Spinal cord (tissue), 10 donors: Measurements from ENCODE around the gene NPAS3. TPM values are rescaled to one million over a fixed set of nuclear protein-coding genes. Genes with fewer than 3 reads are reported as not detected.

Source experiments
- DNase-seq, 6 donors: peaks; one replicate each; pipeline versions ENCODE4 v3.0.0 to v3.0.0-alpha.2; 2013 to 2015; ENCODE audit warnings: low spot score in 6 of 6, low read depth in 4 of 6
- H3K27ac ChIP-seq: one replicate; pipeline ENCODE4 v1.5.1; 2013; ENCODE audit warnings: low read depth, low read length, control low read depth
- H3K27me3 ChIP-seq: one replicate; pipeline ENCODE4 v1.6.1; 2013; ENCODE audit warnings: low read length; ENCODE audit not compliant: control insufficient read depth, insufficient read depth
- H3K36me3 ChIP-seq: one replicate; pipeline ENCODE4 v1.6.1; 2013; ENCODE audit warnings: low read length; ENCODE audit not compliant: control insufficient read depth, insufficient read depth
- H3K4me1 ChIP-seq: one replicate; pipeline ENCODE4 v1.6.1; 2013; ENCODE audit warnings: low read length; ENCODE audit not compliant: control insufficient read depth, insufficient read depth
- H3K4me3 ChIP-seq: one replicate; pipeline ENCODE4 v1.5.1; 2013; ENCODE audit warnings: low read depth, low read length, control low read depth
- H3K9me3 ChIP-seq: one replicate; pipeline ENCODE4 v1.6.1; 2013; ENCODE audit warnings: low read length; ENCODE audit not compliant: control insufficient read depth, insufficient read depth
- WGBS: methylation state at CpG from one replicate; pipeline ENCODE4 v1.1.5; 2013; ENCODE audit warnings: missing lambda C conversion rate; ENCODE audit not compliant: insufficient coverage; 5-methylcytosine and 5-hydroxymethylcytosine counted together
- polyA plus RNA-seq, 2 donors: library from polyadenylated mRNA; unstranded; fragments of 120-200 nt; gene quantifications; one replicate each; pipeline ENCODE4 v1.2.1, GENCODE V29; 2013; ENCODE audit not compliant: insufficient read length in 2 of 2
- total RNA-seq, 2 donors: library from RNA; depleted of rRNA in 1 of 2; stranded (reverse); fragments of 120-200 nt in 1 of 2; fragments of >200 nt in 1 of 2; gene quantifications; one replicate each; pipeline versions ENCODE4 v1.2.3 to v1.2.4, GENCODE V29; 2013 to 2014
- donor health status: healthy.

Gene NPAS3
- total and polyA plus RNA-seq, 4 donors, result 23.2 to 77.3 (median 50.8) TPM

- WGBS, result 73% methylated on average over 3 of the region's 6 CpGs
- DNase-seq, result no peak
These were observed 123.1 kb downstream of the NPAS3 start for GRCh38 chr14:33061667-33062325.

GRCh38 chr14:33062476-33062875, 123.8 kb downstream of the NPAS3 start:
- Histone ChIP-seq H3K4me3 (no peak overlapping the region), H3K27ac (no peak overlapping the region), H3K9me3 (no peaks in the 10 kb centered on the region), H3K4me1 (peaks cover 5% of the 10 kb centered on the region), H3K36me3 (no peaks in the 10 kb centered on the region), H3K27me3 (no peaks in the 10 kb centered on the region)
- no peak for DNase-seq
- WGBS, result 85% methylated on average over 9 of the region's 9 CpGs

More at GRCh38 chr14:33061667-33062325, 123.1 kb downstream of the NPAS3 start:
- Histone ChIP-seq H3K4me1 (peaks cover 5% of the 10 kb centered on the region), H3K4me3 (no peak overlapping the region), H3K27me3 (no peaks in the 10 kb centered on the region), H3K36me3 (no peaks in the 10 kb centered on the region), H3K9me3 (no peaks in the 10 kb centered on the region), H3K27ac (no peak overlapping the region)

GRCh38 chr14:33062881-33063280, 124.2 kb downstream of the NPAS3 start:
- Histone ChIP-seq H3K4me3 (no peak overlapping the region), H3K27me3 (no peaks in the 10 kb centered on the region), H3K9me3 (no peaks in the 10 kb centered on the region), H3K4me1 (peaks cover 5% of the 10 kb centered on the region), H3K36me3 (no peaks in the 10 kb centered on the region), H3K27ac (no peak overlapping the region)
- WGBS, result no CpG with 5 or more reads among the region's 2 CpGs
- DNase-seq, result no peak

- Histone ChIP-seq H3K9me3 (no peaks in the 10 kb centered on the region), H3K27me3 (no peaks in the 10 kb centered on the region), H3K4me1 (peaks cover 5% of the 10 kb centered on the region), H3K27ac (no peak overlapping the region), H3K36me3 (no peaks in the 10 kb centered on the region), H3K4me3 (no peak overlapping the region)
- DNase-seq, result no peak
- WGBS, result 100% methylated on average over 1 of the region's 4 CpGs
These were observed 124.8 kb downstream of the NPAS3 start for GRCh38 chr14:33063521-33063920.

- Histone ChIP-seq H3K36me3 (no peaks in the 10 kb centered on the region), H3K27ac (no peak overlapping the region), H3K4me3 (no peak overlapping the region), H3K9me3 (no peaks in the 10 kb centered on the region), H3K4me1 (peaks cover 5% of the 10 kb centered on the region), H3K27me3 (no peaks in the 10 kb centered on the region)
- no peak for DNase-seq
These were observed 127.0 kb downstream of the NPAS3 start for GRCh38 chr14:33065634-33066033.

- no peaks in the 10 kb centered on the region for H3K36me3 ChIP-seq
- H3K9me3 ChIP-seq, result no peaks in the 10 kb centered on the region
- H3K27ac ChIP-seq, result no peak overlapping the region
- DNase-seq, result peak in 1 of 6 donors; percentile 16
- no peaks in the 10 kb centered on the region for H3K4me1 ChIP-seq
- H3K4me3 ChIP-seq, result no peak overlapping the region
- WGBS, result 78% methylated on average over 3 of the region's 3 CpGs
- no peaks in the 10 kb centered on the region for H3K27me3 ChIP-seq
These were observed 129.4 kb downstream of the NPAS3 start for GRCh38 chr14:33068040-33068439.

GRCh38 chr14:33068626-33069025, 129.9 kb downstream of the NPAS3 start:
- no peak for DNase-seq
- Histone ChIP-seq H3K27ac (no peak overlapping the region), H3K36me3 (no peaks in the 10 kb centered on the region), H3K9me3 (no peaks in the 10 kb centered on the region), H3K4me1 (no peaks in the 10 kb centered on the region), H3K27me3 (no peaks in the 10 kb centered on the region), H3K4me3 (no peak overlapping the region)
- WGBS, result 87% methylated on average over 6 of the region's 6 CpGs

GRCh38 chr14:33070475-33070874, 131.8 kb downstream of the NPAS3 start:
- WGBS, result 71% methylated on average over 2 of the region's 5 CpGs
- peak overlapping the region; percentile 27 for H3K27ac ChIP-seq

GRCh38 chr14:33073023-33073422, 134.3 kb downstream of the NPAS3 start:
- DNase-seq, result no peak
- no CpG with 5 or more reads among the region's 1 CpG for WGBS
- no peaks in the 10 kb centered on the region for H3K4me1 ChIP-seq
- H3K9me3 ChIP-seq, result no peaks in the 10 kb centered on the region
- no peak overlapping the region for H3K4me3 ChIP-seq
- no peak overlapping the region for H3K27ac ChIP-seq
- no peaks in the 10 kb centered on the region for H3K36me3 ChIP-seq
- H3K27me3 ChIP-seq, result no peaks in the 10 kb centered on the region

More at GRCh38 chr14:33070475-33070874, 131.8 kb downstream of the NPAS3 start:
- Histone ChIP-seq H3K9me3 (no peaks in the 10 kb centered on the region), H3K36me3 (no peaks in the 10 kb centered on the region), H3K4me3 (no peak overlapping the region), H3K4me1 (no peaks in the 10 kb centered on the region), H3K27me3 (no peaks in the 10 kb centered on the region)
- no peak for DNase-seq

GRCh38 chr14:33081259-33081658, 142.6 kb downstream of the NPAS3 start:
- DNase-seq, result peak in 1 of 6 donors; percentile 46
- Histone ChIP-seq H3K36me3 (no peaks in the 10 kb centered on the region), H3K4me1 (no peaks in the 10 kb centered on the region), H3K27me3 (no peaks in the 10 kb centered on the region), H3K4me3 (no peak overlapping the region), H3K9me3 (no peaks in the 10 kb centered on the region), H3K27ac (no peak overlapping the region)
- 100% methylated on average over 1 of the region's 1 CpG for WGBS
